A549 (cell line): ENCODE results near the gene GUCY1A2.

Experiments used
- CHD2 ChIP-seq: fragments of 150-350 bp; IDR thresholded peaks from 2 replicates; pipeline ENCODE4 v1.6.1; 2014; ENCODE audit warnings: low read length; ENCODE audit not compliant: partially characterized antibody
- EP300 ChIP-seq, 2 experiments: fragments of >200 bp; sonication (Bioruptor Twin); formaldehyde crosslinking; IDR thresholded peaks; 2 replicates in 1 of 2; 3 replicates in 1 of 2; pipeline ENCODE4 v1.6.1; 2016 to 2017
- FOXS1 ChIP-seq: fragments of 250-450 bp; sonication (Bioruptor Pico); IDR thresholded peaks from 2 replicates; pipeline ENCODE4 v1.5.0; 2020; ENCODE audit warnings: mild to moderate bottlenecking, moderate library complexity
- JUN ChIP-seq, 2 experiments: fragments of >200 bp; sonication (Bioruptor Twin); formaldehyde crosslinking; IDR thresholded peaks; 2 replicates in 1 of 2; 3 replicates in 1 of 2; pipeline ENCODE4 v1.6.1; 2016 to 2017
- KDM1A ChIP-seq: fragments of 200-600 bp; sonication (generic); IDR thresholded peaks from 2 replicates; pipeline ENCODE4 v1.6.1; 2016; ENCODE audit warnings: low read depth, mild to moderate bottlenecking
- POLR2A ChIP-seq: IDR thresholded peaks from 2 replicates; pipeline ENCODE4 v1.6.1; 2012; ENCODE audit warnings: mild to moderate bottlenecking, low read length
- TFCP2L1 ChIP-seq: fragments of 250-450 bp; sonication (Bioruptor Pico); IDR thresholded peaks from 2 replicates; pipeline ENCODE4 v1.5.0; 2021; ENCODE audit warnings: mild to moderate bottlenecking
- TP53 ChIP-seq: fragments of 250-450 bp; sonication (Bioruptor Pico); IDR thresholded peaks from 2 replicates; pipeline ENCODE4 v1.5.0; 2021; ENCODE audit warnings: mild to moderate bottlenecking, moderate library complexity
- TF ChIP-seq, protein P1 (sequence below): fragments of >200 bp; sonication (Bioruptor Twin); formaldehyde crosslinking; IDR thresholded peaks from 3 replicates; pipeline ENCODE4 v1.5.1; 2016
- TF ChIP-seq, protein P2 (sequence below): IDR thresholded peaks from 2 replicates; pipeline ENCODE4 v1.6.1; 2012; ENCODE audit warnings: low read depth, borderline replicate concordance
- TF ChIP-seq, protein P3 (sequence below): IDR thresholded peaks from 2 replicates; pipeline ENCODE4 v1.6.1; 2012
- TF ChIP-seq, protein P4 (sequence below): fragments of 200-600 bp; sonication (generic); IDR thresholded peaks from 2 replicates; pipeline ENCODE4 v1.6.1; 2016; ENCODE audit warnings: antibody characterized with exemption, mild to moderate bottlenecking, moderate library complexity

DNA sequence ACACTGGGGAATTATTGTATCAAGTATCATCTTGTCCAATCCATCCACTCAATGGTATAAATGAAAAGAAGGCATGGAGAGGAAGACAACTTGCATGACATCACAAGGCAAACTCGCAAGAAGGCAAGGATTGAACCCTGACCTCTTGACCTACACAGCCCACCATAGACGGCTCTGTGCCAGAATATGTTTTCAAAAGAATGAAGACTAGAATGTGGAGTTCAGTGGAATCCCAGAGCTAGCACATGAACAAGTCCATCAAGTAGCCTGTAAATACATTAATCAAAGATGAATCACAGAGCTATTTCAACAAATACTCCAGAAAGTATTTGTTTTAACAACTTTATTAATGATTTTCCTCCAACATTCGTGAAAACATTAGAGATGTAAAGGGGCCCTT is 189.7 kb downstream of the GUCY1A2 start:
- TF ChIP-seq KDM1A, result no peak
- TF ChIP-seq POLR2A, result no peak
- TF ChIP-seq FOXS1 (CRISPR knock-in tag), result no peak
- TF ChIP-seq EP300 (IDR thresholded peaks at IDR 0.05), result no peak
- TF ChIP-seq CHD2, result no peak
- TF ChIP-seq, protein P1, sequence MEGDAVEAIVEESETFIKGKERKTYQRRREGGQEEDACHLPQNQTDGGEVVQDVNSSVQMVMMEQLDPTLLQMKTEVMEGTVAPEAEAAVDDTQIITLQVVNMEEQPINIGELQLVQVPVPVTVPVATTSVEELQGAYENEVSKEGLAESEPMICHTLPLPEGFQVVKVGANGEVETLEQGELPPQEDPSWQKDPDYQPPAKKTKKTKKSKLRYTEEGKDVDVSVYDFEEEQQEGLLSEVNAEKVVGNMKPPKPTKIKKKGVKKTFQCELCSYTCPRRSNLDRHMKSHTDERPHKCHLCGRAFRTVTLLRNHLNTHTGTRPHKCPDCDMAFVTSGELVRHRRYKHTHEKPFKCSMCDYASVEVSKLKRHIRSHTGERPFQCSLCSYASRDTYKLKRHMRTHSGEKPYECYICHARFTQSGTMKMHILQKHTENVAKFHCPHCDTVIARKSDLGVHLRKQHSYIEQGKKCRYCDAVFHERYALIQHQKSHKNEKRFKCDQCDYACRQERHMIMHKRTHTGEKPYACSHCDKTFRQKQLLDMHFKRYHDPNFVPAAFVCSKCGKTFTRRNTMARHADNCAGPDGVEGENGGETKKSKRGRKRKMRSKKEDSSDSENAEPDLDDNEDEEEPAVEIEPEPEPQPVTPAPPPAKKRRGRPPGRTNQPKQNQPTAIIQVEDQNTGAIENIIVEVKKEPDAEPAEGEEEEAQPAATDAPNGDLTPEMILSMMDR, result no peak
- TF ChIP-seq, protein P2, sequence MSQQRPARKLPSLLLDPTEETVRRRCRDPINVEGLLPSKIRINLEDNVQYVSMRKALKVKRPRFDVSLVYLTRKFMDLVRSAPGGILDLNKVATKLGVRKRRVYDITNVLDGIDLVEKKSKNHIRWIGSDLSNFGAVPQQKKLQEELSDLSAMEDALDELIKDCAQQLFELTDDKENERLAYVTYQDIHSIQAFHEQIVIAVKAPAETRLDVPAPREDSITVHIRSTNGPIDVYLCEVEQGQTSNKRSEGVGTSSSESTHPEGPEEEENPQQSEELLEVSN, result no peak
- TF ChIP-seq, protein P3, sequence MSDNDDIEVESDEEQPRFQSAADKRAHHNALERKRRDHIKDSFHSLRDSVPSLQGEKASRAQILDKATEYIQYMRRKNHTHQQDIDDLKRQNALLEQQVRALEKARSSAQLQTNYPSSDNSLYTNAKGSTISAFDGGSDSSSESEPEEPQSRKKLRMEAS, result no peak
- TF ChIP-seq TP53, result no peak
- TF ChIP-seq JUN (IDR thresholded peaks at IDR 0.05), result no peak
- TF ChIP-seq, protein P4, sequence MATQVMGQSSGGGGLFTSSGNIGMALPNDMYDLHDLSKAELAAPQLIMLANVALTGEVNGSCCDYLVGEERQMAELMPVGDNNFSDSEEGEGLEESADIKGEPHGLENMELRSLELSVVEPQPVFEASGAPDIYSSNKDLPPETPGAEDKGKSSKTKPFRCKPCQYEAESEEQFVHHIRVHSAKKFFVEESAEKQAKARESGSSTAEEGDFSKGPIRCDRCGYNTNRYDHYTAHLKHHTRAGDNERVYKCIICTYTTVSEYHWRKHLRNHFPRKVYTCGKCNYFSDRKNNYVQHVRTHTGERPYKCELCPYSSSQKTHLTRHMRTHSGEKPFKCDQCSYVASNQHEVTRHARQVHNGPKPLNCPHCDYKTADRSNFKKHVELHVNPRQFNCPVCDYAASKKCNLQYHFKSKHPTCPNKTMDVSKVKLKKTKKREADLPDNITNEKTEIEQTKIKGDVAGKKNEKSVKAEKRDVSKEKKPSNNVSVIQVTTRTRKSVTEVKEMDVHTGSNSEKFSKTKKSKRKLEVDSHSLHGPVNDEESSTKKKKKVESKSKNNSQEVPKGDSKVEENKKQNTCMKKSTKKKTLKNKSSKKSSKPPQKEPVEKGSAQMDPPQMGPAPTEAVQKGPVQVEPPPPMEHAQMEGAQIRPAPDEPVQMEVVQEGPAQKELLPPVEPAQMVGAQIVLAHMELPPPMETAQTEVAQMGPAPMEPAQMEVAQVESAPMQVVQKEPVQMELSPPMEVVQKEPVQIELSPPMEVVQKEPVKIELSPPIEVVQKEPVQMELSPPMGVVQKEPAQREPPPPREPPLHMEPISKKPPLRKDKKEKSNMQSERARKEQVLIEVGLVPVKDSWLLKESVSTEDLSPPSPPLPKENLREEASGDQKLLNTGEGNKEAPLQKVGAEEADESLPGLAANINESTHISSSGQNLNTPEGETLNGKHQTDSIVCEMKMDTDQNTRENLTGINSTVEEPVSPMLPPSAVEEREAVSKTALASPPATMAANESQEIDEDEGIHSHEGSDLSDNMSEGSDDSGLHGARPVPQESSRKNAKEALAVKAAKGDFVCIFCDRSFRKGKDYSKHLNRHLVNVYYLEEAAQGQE, result no peak
- no peak for TF ChIP-seq TFCP2L1
